ENCODE data around the gene HOXB8. TPM values are rescaled to one million over a fixed set of nuclear protein-coding genes. Genes with fewer than 3 reads are reported as not detected.

HOXB8 gene
- total RNA-seq, 1 donor from 2014 or later = not detected

GRCh38 chr17:48612854-48613691 is 2.0 kb downstream of the HOXB8 start:
- H3K36me3 Mint-ChIP-seq (ENCODE audit: low read depth) = peaks cover 4% of the 10 kb centered on the region
- no peaks in the 10 kb centered on the region for H3K9me3 Mint-ChIP-seq (ENCODE audit: low read depth)
- no peak for DNase-seq (ENCODE audit: low spot score)
- TF ChIP-seq CTCF (IDR thresholded peaks at IDR 0.05) = peak; percentile 51
- H3K27ac Mint-ChIP-seq (ENCODE audit: unreplicated experiment) = no peak overlapping the region
- peak overlapping the region; percentile 70 for H3K4me3 Mint-ChIP-seq (ENCODE audit: unreplicated experiment)
- peaks cover 9% of the 10 kb centered on the region for H3K4me1 Mint-ChIP-seq (ENCODE audit: low read depth)
- H3K27me3 Mint-ChIP-seq (ENCODE audit: low read depth) = peaks cover 80% of the 10 kb centered on the region

DNA sequence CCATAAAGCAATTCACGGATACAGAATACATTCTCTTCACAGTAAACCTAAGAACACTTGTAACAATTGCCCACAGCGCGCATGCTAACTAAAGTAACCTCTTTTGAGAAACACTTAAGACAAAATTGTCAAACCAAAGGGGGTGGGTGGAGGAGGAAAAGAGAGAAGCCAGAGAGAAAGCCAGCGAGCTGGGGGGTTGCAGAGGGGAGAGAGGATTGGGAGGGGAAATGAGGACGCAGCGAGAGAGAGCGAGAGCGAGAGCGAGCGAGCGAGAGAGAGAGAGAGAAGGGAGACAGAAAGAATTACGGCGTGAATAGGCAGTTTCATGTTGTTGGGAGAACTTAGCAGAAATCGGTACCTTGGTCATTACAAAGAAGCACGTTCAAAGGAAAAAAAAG is 2.6 kb downstream of the HOXB8 start:
- Mint-ChIP-seq H3K9me3 (ENCODE audit: low read depth) (no peaks in the 10 kb centered on the region), H3K27me3 (ENCODE audit: low read depth) (peaks cover 81% of the 10 kb centered on the region), H3K36me3 (ENCODE audit: low read depth) (peaks cover 7% of the 10 kb centered on the region), H3K27ac (ENCODE audit: unreplicated experiment) (no peak overlapping the region), H3K4me1 (ENCODE audit: low read depth) (peaks cover 9% of the 10 kb centered on the region), H3K4me3 (ENCODE audit: unreplicated experiment) (peak overlapping the region; percentile 27)
- no peak for DNase-seq (ENCODE audit: low spot score)
- no peak for TF ChIP-seq CTCF (IDR thresholded peaks at IDR 0.05)

GRCh38 chr17:48611681-48612455 is 3.2 kb downstream of the HOXB8 start:
- Mint-ChIP-seq H3K27me3 (ENCODE audit: low read depth) (peaks cover 81% of the 10 kb centered on the region), H3K27ac (ENCODE audit: unreplicated experiment) (peak overlapping the region; percentile 22), H3K4me3 (ENCODE audit: unreplicated experiment) (no peak overlapping the region), H3K4me1 (ENCODE audit: low read depth) (peaks cover 9% of the 10 kb centered on the region), H3K9me3 (ENCODE audit: low read depth) (no peaks in the 10 kb centered on the region), H3K36me3 (ENCODE audit: low read depth) (peaks cover 7% of the 10 kb centered on the region)
- DNase-seq (ENCODE audit: low spot score) = no peak
- TF ChIP-seq CTCF (IDR thresholded peaks at IDR 0.05) = no peak

DNA sequence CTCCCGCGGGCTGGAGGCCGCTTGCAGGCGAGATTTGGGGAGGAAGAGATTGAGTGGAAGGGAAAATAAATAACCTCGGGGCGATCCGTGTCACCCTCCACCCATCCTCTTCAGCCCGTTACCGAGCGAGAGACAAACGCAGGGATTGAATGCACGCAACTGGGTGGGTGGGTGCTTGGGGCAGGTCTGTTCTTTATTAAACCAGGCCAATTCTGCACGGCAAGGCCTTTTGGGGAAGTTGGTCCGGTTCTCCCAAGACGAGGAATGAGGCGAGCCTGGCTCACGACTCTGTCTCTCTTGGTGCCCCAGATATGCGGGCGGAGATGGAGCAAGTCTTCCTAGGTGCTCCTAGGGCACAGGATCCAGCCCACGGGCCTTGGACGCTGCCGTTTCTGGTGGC is 3.9 kb downstream of the HOXB8 start:
- Mint-ChIP-seq H3K36me3 (ENCODE audit: low read depth) (peaks cover 7% of the 10 kb centered on the region), H3K9me3 (ENCODE audit: low read depth) (no peaks in the 10 kb centered on the region), H3K27me3 (ENCODE audit: low read depth) (peaks cover 82% of the 10 kb centered on the region), H3K4me1 (ENCODE audit: low read depth) (peaks cover 9% of the 10 kb centered on the region), H3K4me3 (ENCODE audit: unreplicated experiment) (peak overlapping the region; percentile 22), H3K27ac (ENCODE audit: unreplicated experiment) (no peak overlapping the region)
- DNase-seq (ENCODE audit: low spot score) = no peak
- TF ChIP-seq CTCF (IDR thresholded peaks at IDR 0.05) = no peak

Data from chondrocyte (in vitro differentiated cells).